ENCODE measurements around the gene RALGAPA1. TPM values are rescaled to one million over a fixed set of nuclear protein-coding genes. Genes with fewer than 3 reads are reported as not detected.

Gene RALGAPA1
- total RNA-seq, 1 donor from 2014 or later: 57.4 TPM

GRCh38 chr14:35565871-35566464 lies 243.1 kb downstream of the RALGAPA1 start:
- ChIA-PET CTCF (no interaction called here), POLR2A (no interaction called here)
- intact Hi-C loops (cut with micrococcal nuclease): no loop called here
- no peak overlapping the region for H3K27ac Mint-ChIP-seq
- no peak for TF ChIP-seq CTCF (IDR thresholded peaks at IDR 0.05)
- no peaks in the 10 kb centered on the region for H3K9me3 Mint-ChIP-seq
- peaks cover 28% of the 10 kb centered on the region for H3K36me3 Mint-ChIP-seq (ENCODE audit: low read depth)
- ATAC-seq (ENCODE audit: low read depth) (no peak), DNase-seq (no peak)
- no peaks in the 10 kb centered on the region for H3K27me3 Mint-ChIP-seq
- H3K4me3 Mint-ChIP-seq: no peak overlapping the region
- no peaks in the 10 kb centered on the region for H3K4me1 Mint-ChIP-seq

GRCh38 chr14:35558680-35559079 lies 250.4 kb downstream of the RALGAPA1 start:
- no peak overlapping the region for H3K27ac Mint-ChIP-seq
- H3K4me1 Mint-ChIP-seq: no peaks in the 10 kb centered on the region
- ChIA-PET POLR2A (interaction anchor here (0.5 kb wide), 1 partner anchor 52 kb away, joined by 3 read pairs; no protein-coding TSS in a partner anchor), CTCF (no interaction called here)
- H3K9me3 Mint-ChIP-seq: no peaks in the 10 kb centered on the region
- peaks cover 8% of the 10 kb centered on the region for H3K36me3 Mint-ChIP-seq (ENCODE audit: low read depth)
- H3K27me3 Mint-ChIP-seq: no peaks in the 10 kb centered on the region
- DNase-seq (no peak), ATAC-seq (ENCODE audit: low read depth) (no peak)
- intact Hi-C loops (cut with micrococcal nuclease): no loop called here
- H3K4me3 Mint-ChIP-seq: no peak overlapping the region
- no peak for TF ChIP-seq CTCF (IDR thresholded peaks at IDR 0.05)

DNA sequence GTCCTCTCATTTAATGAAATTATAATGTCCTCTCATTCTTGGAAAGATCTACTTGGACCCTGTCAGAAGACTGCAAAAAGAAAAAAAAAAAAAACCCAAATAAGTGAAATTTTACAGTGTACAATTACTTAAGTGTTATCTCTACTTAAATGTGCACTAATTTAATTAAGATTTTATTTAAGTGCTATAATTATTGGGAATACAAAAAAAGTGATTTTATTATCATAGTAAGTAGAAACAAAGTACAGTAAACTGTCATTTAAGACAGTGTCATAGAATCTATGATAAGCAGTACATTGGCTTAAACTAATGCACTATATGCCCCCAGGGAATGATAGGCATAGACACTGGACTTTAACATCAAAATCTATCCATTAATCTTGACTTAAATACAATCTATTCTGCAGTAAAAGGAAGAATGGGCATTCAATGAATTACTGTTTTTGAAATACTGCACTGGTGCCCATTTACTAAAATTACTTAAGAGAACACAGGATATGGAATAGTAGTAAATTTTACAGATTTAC lies 251.8 kb downstream of the RALGAPA1 start:
- H3K36me3 Mint-ChIP-seq (ENCODE audit: low read depth): peaks cover 3% of the 10 kb centered on the region
- intact Hi-C loops (cut with micrococcal nuclease): no loop called here
- DNase-seq: no peak
- H3K4me1 Mint-ChIP-seq: no peaks in the 10 kb centered on the region
- no peak for TF ChIP-seq CTCF (IDR thresholded peaks at IDR 0.05)
- no peaks in the 10 kb centered on the region for H3K9me3 Mint-ChIP-seq
- no peaks in the 10 kb centered on the region for H3K27me3 Mint-ChIP-seq
- ChIA-PET POLR2A (no interaction called here), CTCF (no interaction called here)
- H3K27ac Mint-ChIP-seq: no peak overlapping the region
- no peak for ATAC-seq (ENCODE audit: low read depth)
- no peak overlapping the region for H3K4me3 Mint-ChIP-seq

DNA sequence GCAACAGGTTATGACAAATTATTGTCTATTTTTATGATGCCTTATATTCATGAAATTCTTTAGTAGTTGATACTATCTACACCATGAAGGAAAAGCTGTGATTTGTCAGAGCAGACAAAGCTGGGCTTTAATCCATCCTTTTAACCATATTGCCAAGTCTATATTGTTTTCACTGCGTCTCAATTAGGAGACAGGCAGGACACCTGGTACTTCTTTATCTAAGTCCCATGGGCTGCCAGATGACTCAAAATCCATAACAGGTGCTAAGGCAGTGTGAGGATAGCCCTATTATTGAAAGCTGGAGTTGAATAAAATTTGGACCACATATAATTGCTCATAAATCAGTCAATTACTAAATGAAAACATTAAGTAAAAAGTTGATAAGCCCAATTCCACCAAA lies 252.5 kb downstream of the RALGAPA1 start:
- Mint-ChIP-seq H3K4me3 (no peak overlapping the region), H3K4me1 (no peaks in the 10 kb centered on the region), H3K27me3 (no peaks in the 10 kb centered on the region), H3K36me3 (ENCODE audit: low read depth) (peaks cover 3% of the 10 kb centered on the region), H3K27ac (no peak overlapping the region), H3K9me3 (no peaks in the 10 kb centered on the region)
- ATAC-seq (ENCODE audit: low read depth) (no peak), DNase-seq (no peak)
- POLR2A ChIA-PET: no interaction called here
- TF ChIP-seq CTCF (IDR thresholded peaks at IDR 0.05): no peak
- CTCF ChIA-PET: no interaction called here
- intact Hi-C loops (cut with micrococcal nuclease): no loop called here

DNA sequence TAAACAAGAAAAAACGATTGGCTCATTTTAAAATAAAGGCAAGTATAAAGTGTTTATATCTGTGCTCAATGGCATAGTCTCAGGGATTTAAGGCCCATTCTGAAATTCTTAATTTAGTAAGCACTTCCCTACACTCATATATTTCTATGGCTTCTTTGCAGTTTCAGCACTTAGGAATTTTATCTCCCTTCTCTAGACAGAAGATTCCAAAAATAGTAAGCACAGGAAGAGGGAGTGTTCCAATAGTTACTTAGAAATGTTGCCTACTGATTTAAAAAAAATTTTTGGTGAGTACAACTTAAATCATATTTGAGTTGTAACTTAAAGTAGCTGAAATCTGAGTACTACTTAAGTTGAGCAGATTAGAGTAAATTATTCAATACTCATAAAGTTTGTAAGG lies 255.3 kb downstream of the RALGAPA1 start:
- TF ChIP-seq CTCF (IDR thresholded peaks at IDR 0.05): no peak
- ChIA-PET POLR2A (no interaction called here), CTCF (no interaction called here)
- ATAC-seq (ENCODE audit: low read depth) (no peak), DNase-seq (no peak)
- H3K36me3 Mint-ChIP-seq (ENCODE audit: low read depth): peaks cover 6% of the 10 kb centered on the region
- no peak overlapping the region for H3K27ac Mint-ChIP-seq
- no peaks in the 10 kb centered on the region for H3K9me3 Mint-ChIP-seq
- intact Hi-C loops (cut with micrococcal nuclease): no loop called here
- no peaks in the 10 kb centered on the region for H3K27me3 Mint-ChIP-seq
- no peaks in the 10 kb centered on the region for H3K4me1 Mint-ChIP-seq
- no peak overlapping the region for H3K4me3 Mint-ChIP-seq
